GM12892 (cell line): ENCODE data around the gene RBKS.

ENCODE experiments used
- DNase-seq: peaks from one replicate; pipeline ENCODE4 v3.0.0; 2011; ENCODE audit not compliant: insufficient read length
- FAIRE-seq: peaks from 2 replicates; lab custom pipeline; 2011; peaks lifted over from hg19 to GRCh38; lab: Jason Lieb, UNC
- POLR2A ChIP-seq: IDR thresholded peaks from 2 replicates; pipeline ENCODE4 v1.6.1; 2011; ENCODE audit warnings: low read depth, low read length, control low read depth
- POLR2AphosphoS5 ChIP-seq: IDR thresholded peaks from 2 replicates; pipeline ENCODE4 v1.6.1; 2011; ENCODE audit warnings: low read depth, low read length, control low read depth
- TAF1 ChIP-seq: IDR thresholded peaks from 2 replicates; pipeline ENCODE4 v1.6.1; 2011; ENCODE audit warnings: low read depth, mild to moderate bottlenecking, control low read depth, low read length, borderline replicate concordance

RBKS gene

DNA sequence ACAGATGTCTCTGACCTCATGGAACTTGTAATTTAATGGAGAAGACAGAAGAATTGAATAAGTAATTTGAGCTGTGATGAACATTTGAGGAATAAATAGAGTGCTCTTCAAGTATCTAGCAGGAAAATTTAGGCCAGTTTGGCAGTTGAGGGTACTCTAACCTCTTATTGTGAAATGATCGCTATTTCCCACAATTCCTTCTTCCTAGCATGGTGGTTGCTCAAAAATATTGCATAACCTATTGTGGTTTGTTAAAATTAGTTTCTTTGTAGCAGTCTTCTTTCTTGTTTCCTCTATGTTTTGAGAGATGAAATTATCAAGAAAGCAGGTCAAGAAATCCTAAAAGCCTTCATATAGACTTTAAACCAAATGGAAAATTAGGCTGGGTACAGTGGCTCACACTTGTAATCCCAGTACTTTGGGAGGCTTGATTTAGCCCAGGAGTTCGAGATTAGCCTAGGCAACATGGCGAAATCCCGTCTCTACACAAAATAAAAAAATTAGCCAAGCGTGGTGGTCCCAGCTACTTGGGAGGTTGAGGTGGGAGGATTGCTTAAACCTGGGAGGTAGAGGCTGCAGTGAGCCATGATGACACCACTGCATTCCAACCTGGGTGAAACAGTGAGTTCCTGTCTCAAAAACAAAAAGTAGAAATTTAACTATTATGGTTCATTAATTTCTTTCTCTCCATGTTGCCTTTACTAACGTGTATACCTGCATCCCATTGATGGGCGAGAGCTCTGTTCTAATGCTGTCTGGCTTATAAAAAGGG lies 58.7 kb downstream of the RBKS start:
- FAIRE-seq (no peak), DNase-seq (no peak)
- no peak for TF ChIP-seq POLR2A
- no peak for TF ChIP-seq TAF1
- TF ChIP-seq POLR2AphosphoS5: no peak

DNA sequence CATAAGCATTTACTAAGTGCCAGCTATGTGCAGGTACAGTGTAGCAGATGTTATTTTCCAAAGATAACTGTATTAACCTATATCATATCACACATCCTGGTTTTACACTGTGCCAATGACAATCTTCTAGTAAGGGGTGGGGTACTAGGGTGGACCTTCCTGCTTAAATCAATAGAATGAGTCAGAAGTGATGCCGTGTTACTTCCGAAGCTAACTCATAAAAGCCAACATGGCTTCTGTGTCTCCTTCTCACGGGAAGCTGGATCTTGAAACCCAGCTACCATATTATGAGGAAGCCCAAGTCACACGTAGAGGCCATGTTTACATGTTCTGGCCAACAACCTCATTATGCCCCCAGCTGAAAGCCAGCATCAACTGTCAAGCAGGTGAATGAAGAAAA lies 59.5 kb downstream of the RBKS start:
- DNase-seq (no peak), FAIRE-seq (no peak)
- TF ChIP-seq POLR2AphosphoS5 (no peak), POLR2A (no peak), TAF1 (no peak)

DNA sequence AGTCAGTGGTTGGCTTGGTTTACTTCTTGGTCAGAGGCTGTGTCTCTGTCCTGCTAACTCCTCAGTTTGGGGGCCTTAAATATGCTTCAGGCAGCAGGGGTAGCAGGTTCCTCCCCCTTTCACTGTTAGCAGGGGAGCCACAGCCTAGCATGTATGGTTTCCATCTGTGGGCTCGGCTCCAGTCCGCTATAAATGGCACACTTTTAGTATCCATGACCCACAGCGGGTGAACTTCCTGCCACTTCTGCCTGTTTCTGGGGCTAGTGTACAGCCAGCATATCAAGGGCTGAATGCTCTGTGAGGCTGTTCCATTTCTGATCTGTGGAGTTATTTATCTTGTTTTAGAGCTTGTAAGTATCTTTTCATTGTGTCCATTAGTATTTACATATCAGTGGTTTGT lies 60.4 kb downstream of the RBKS start:
- FAIRE-seq (no peak), DNase-seq (no peak)
- TF ChIP-seq TAF1 (no peak), POLR2AphosphoS5 (no peak), POLR2A (no peak)

DNA sequence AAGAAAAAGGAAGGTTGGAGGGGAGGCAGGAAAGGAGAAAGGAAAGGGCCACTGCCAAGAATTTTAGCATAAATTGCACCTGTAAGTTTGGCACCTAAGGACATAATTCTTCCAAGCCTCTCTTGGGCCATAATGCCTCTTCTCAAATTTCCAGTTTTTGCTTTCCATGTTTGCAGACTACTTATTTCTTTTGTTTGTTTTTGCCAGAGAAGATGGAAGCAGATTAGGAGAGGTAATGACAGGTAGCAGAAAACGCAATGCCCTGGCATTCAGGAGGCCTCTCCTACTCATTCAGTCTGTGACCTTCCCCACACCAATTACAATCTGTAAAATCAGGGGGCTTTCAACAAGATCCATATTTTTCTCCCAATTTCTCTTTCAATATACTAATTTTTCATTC lies 61.9 kb downstream of the RBKS start:
- FAIRE-seq (no peak), DNase-seq (no peak)
- no peak for TF ChIP-seq POLR2A
- TF ChIP-seq TAF1: no peak
- no peak for TF ChIP-seq POLR2AphosphoS5

DNA sequence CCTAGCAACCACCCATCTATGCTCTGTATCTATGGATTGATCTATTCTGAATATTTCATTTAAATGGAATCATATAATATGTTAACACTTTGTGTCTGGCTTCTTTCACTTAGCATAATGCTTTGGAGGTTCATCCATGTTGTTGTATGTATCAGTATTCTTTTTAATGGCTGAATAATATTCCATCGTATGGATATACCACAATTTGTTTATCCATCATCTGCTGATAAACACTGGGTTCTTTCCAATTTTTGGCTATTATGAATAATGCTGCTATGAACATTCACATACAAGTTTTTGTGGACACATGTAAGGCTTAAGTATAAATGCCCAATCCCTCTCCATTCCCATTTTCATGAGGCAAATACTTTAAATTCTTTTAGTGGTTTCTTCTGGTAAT lies 65.8 kb downstream of the RBKS start:
- no peak for DNase-seq
- no peak for FAIRE-seq
- TF ChIP-seq POLR2A: no peak
- TF ChIP-seq POLR2AphosphoS5: no peak
- no peak for TF ChIP-seq TAF1

DNA sequence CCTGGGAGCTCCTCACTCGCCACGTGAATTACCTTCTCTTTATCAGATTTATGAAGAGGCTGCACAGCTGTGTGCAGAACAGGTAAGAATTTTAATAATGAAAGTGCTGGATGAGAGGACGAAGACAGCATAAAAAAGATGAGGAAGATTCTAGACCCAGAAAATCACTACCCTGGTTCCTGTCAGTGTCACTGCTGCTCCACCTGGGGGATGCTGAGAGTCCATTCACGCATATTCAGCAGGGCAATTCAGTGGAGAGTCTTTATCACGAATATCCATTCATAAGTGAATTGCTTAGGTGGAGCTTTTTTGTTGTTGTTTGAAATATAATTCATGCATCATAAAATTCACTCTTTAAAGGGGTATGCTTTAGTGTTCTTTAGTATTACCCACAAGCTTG lies 66.6 kb downstream of the RBKS start:
- FAIRE-seq (no peak), DNase-seq (no peak)
- TF ChIP-seq TAF1: no peak
- TF ChIP-seq POLR2A: no peak
- no peak for TF ChIP-seq POLR2AphosphoS5

DNA sequence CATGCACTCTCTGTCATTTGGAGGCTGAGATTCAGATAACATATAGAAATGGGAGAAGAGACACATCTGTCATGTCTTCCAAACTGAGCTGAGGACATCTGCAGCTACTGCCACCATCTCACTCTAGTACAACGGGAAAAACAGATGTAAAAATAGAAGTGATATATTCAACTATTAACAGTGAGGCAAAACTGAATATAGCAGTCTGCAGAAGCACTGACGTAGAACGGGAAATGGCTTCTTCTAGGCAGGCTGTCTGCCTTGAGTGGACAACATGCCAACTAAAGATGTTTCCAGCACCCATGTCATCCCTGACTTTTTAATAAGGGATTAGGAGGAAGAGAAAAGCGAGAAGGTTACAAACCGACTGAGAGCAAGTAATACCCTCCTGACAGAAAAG lies 67.1 kb downstream of the RBKS start:
- FAIRE-seq: no peak

DNA sequence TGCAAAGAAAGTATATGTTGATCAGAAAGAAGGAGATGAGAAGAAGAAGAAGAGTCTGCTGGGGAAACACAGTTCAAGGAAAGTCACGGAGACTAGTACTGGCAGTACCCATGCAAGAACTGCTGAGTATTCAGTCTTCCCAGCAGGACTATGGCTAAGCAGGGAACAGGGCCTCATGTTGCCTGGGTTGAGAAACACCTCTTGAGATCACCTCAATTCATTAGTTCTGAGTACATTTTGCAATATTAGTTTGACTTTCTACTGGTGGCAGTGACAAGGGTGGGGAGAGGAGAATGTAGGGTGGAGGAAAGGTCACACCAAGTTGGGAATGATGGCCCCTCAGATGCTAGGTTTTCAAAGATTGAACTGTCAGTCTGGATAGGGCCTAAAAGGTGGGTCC lies 68.1 kb downstream of the RBKS start:
- DNase-seq (no peak), FAIRE-seq (no peak)
- TF ChIP-seq POLR2A (no peak), POLR2AphosphoS5 (no peak), TAF1 (no peak)

More for the DNA sequence above, 67.1 kb downstream of the RBKS start:
- DNase-seq: no peak
- TF ChIP-seq POLR2AphosphoS5: no peak
- TF ChIP-seq TAF1: no peak
- TF ChIP-seq POLR2A: no peak

DNA sequence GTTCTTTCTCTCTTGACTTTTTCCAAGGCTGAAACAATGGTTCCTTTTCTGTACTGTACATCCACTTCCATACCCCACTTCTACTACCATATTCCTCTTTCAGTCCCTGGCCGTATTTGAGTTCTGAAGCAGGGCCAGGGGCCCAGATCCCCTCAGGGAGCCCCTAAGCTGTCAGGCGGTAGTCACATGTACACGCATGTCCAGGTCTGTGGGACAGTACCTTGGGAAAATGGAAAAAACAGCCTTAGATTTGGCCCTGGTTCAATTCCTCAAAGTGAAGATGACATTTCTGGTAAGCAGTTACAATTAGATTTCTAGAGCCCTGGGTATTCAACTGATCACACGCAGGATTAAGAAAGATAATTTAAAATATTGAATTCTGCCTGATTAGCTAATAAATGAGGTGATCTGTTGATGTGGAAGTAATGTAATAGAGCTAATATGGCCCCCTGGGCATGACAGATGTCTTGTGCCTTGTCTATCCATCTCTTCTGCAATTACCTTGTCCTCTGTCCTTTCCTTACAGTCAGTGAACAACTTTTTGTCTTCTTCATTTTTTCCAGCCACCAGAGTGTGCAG lies 74.2 kb downstream of the RBKS start:
- DNase-seq: no peak
- no peak for TF ChIP-seq TAF1
- TF ChIP-seq POLR2AphosphoS5: no peak
- no peak for TF ChIP-seq POLR2A
- FAIRE-seq: no peak

DNA sequence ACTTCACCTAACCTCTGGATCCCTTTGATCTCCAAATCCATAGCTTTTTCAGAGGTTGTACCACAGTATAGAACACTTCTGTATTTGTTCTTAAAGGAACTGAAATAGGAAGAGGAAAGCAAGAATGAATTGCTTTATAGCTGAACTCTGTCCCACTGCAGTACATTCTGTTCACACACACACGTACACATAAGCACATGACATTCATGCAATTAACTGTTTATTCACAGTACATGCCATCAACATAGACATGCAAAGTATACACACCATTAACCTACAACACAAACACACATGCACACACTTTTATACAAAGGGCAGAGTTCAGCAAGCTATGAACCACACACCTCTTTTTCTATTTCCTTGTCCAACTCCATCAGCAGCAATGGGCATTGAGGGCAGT lies 75.4 kb downstream of the RBKS start:
- no peak for FAIRE-seq
- DNase-seq: no peak
- TF ChIP-seq TAF1: no peak
- no peak for TF ChIP-seq POLR2A
- no peak for TF ChIP-seq POLR2AphosphoS5

DNA sequence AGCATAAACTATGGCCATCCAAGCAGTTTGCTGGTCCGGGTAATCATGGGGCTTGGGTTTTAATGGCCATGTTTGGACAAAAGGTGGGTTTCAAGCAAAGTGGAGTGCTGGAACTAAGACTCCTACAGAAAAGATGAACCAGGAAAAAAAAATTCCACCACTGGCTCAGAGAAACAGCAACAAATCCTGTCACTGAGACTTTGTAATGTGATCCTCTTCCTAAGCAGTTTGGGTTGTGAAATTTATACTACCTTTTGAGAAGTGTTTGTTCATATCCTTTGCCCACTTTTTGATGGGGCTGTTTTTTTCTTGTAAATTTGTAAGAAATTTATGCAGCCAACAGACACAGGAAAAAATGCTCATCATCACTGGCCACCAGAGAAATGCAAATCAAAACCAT lies 78.4 kb downstream of the RBKS start:
- TF ChIP-seq POLR2AphosphoS5: no peak
- TF ChIP-seq POLR2A: no peak
- TF ChIP-seq TAF1: no peak
- DNase-seq (no peak), FAIRE-seq (no peak)

DNA sequence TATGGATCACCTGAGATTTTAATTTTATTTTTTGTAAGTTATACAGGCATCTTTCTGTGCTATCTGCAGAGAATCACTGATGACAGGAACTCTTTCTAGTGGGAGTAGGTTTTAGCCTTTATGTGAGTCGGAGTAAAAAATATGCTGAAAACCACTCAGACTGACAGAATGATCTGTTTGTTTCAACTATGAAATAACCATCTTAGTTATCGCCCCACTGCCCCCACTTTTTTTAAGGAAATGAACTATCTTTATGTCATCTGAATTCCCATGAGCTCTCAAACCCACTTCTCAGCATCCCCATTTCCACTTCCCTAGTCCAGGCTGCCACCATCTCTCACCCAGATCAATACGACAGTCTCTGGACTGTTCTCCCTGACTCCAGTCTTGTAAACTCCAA lies 79.7 kb downstream of the RBKS start:
- TF ChIP-seq POLR2A (no peak), POLR2AphosphoS5 (no peak), TAF1 (no peak)
- DNase-seq: no peak

More for the DNA sequence above, 79.7 kb downstream of the RBKS start:
- FAIRE-seq: no peak
